H7 (cell line): ENCODE measurements around the gene CLDN22. TPM values are rescaled to one million over a fixed set of nuclear protein-coding genes. Genes with fewer than 3 reads are reported as not detected.

Experiments used
- DNase-seq: peaks from one replicate; pipeline ENCODE4 v3.0.0; 2012
- H3K27me3 ChIP-seq: 2 replicates; pipeline ENCODE4 v1.6.0; 2011; ENCODE audit warnings: mild to moderate bottlenecking, low read length; ENCODE audit not compliant: control insufficient read depth, insufficient read depth
- H3K36me3 ChIP-seq: replicated peaks from 2 replicates; pipeline ENCODE4 v1.5.1; 2011; ENCODE audit warnings: low read length; ENCODE audit not compliant: control insufficient read depth, insufficient read depth
- H3K4me3 ChIP-seq: 2 replicates; pipeline ENCODE4 v1.5.1; 2011; ENCODE audit warnings: low read depth, mild to moderate bottlenecking, control low read depth, low read length, moderate library complexity; ENCODE audit not compliant: insufficient read depth
- total RNA-seq: library from RNA; depleted of rRNA; stranded (reverse); fragments of >200 nt; shearing (Covaris generic); gene quantifications from 2 replicates; pipeline ENCODE4 v1.2.3, GENCODE V29; 2014

CLDN22 gene
- total RNA-seq, 1 experiment from 2014 or later = not detected

GRCh38 chr4:183321516-183321915 is 1.4 kb upstream of the CLDN22 start:
- DNase-seq = no peak
- Histone ChIP-seq H3K36me3 (no peaks in the 10 kb centered on the region), H3K27me3 (no peaks in the 10 kb centered on the region), H3K4me3 (no peak overlapping the region)

GRCh38 chr4:183321079-183321478 is 1.0 kb upstream of the CLDN22 start:
- no peaks in the 10 kb centered on the region for H3K27me3 ChIP-seq
- H3K4me3 ChIP-seq = no peak overlapping the region
- no peak for DNase-seq

GRCh38 chr4:183318656-183319055 is 1.4 kb downstream of the CLDN22 start:
- no peak for DNase-seq
- peaks cover 9% of the 10 kb centered on the region; the same call in 1 of the 2 replicates for H3K36me3 ChIP-seq
- no peaks in the 10 kb centered on the region for H3K27me3 ChIP-seq
- no peak overlapping the region for H3K4me3 ChIP-seq

More at GRCh38 chr4:183321079-183321478, 1.0 kb upstream of the CLDN22 start:
- H3K36me3 ChIP-seq = 0 out of 2 replicates have a peak, but pooled peaks cover 1% of the 10 kb centered on the region

GRCh38 chr4:183314806-183315205 is 5.3 kb downstream of the CLDN22 start:
- DNase-seq = no peak

GRCh38 chr4:183314336-183314735 is 5.7 kb downstream of the CLDN22 start:
- peaks cover 15% of the 10 kb centered on the region; the same call in 1 of the 2 replicates for H3K36me3 ChIP-seq

More at GRCh38 chr4:183314806-183315205, 5.3 kb downstream of the CLDN22 start:
- Histone ChIP-seq H3K27me3 (no peaks in the 10 kb centered on the region), H3K36me3 (peaks cover 15% of the 10 kb centered on the region; the same call in 1 of the 2 replicates), H3K4me3 (no peak overlapping the region)

GRCh38 chr4:183312841-183313240 is 7.2 kb downstream of the CLDN22 start:
- Histone ChIP-seq H3K27me3 (no peaks in the 10 kb centered on the region), H3K36me3 (peaks cover 15% of the 10 kb centered on the region; the same call in 1 of the 2 replicates), H3K4me3 (no peak overlapping the region)
- no peak for DNase-seq

More at GRCh38 chr4:183314336-183314735, 5.7 kb downstream of the CLDN22 start:
- H3K27me3 ChIP-seq = no peaks in the 10 kb centered on the region
- DNase-seq = no peak
- no peak overlapping the region for H3K4me3 ChIP-seq

GRCh38 chr4:183306811-183307210 is 13.3 kb downstream of the CLDN22 start:
- no peak overlapping the region for H3K4me3 ChIP-seq
- DNase-seq = no peak
- H3K36me3 ChIP-seq = peaks cover 5% of the 10 kb centered on the region
- no peaks in the 10 kb centered on the region for H3K27me3 ChIP-seq

GRCh38 chr4:183304538-183304937 is 15.5 kb downstream of the CLDN22 start:
- Histone ChIP-seq H3K4me3 (no peak overlapping the region), H3K27me3 (no peaks in the 10 kb centered on the region), H3K36me3 (peaks cover 5% of the 10 kb centered on the region)
- no peak for DNase-seq

GRCh38 chr4:183304067-183304466 is 16.0 kb downstream of the CLDN22 start:
- DNase-seq = no peak
- Histone ChIP-seq H3K36me3 (peaks cover 5% of the 10 kb centered on the region), H3K27me3 (no peaks in the 10 kb centered on the region), H3K4me3 (no peak overlapping the region)

- no peaks in the 10 kb centered on the region for H3K27me3 ChIP-seq
- H3K36me3 ChIP-seq = peaks cover 5% of the 10 kb centered on the region
- DNase-seq = no peak
- H3K4me3 ChIP-seq = no peak overlapping the region
These were observed 16.8 kb downstream of the CLDN22 start for GRCh38 chr4:183303301-183303700.

- Histone ChIP-seq H3K36me3 (peaks cover 10% of the 10 kb centered on the region), H3K4me3 (no peak overlapping the region), H3K27me3 (no peaks in the 10 kb centered on the region)
- no peak for DNase-seq
These were observed 19.4 kb downstream of the CLDN22 start for GRCh38 chr4:183300655-183301054.

- H3K36me3 ChIP-seq = peaks cover 12% of the 10 kb centered on the region
- DNase-seq = no peak
- H3K27me3 ChIP-seq = no peaks in the 10 kb centered on the region
- no peak overlapping the region for H3K4me3 ChIP-seq
These were observed 20.0 kb downstream of the CLDN22 start for GRCh38 chr4:183300070-183300469.

GRCh38 chr4:183299464-183299863 is 20.6 kb downstream of the CLDN22 start:
- H3K27me3 ChIP-seq = no peaks in the 10 kb centered on the region
- DNase-seq = no peak
- H3K36me3 ChIP-seq = peaks cover 12% of the 10 kb centered on the region
- no peak overlapping the region for H3K4me3 ChIP-seq

GRCh38 chr4:183297675-183298074 is 22.4 kb downstream of the CLDN22 start:
- Histone ChIP-seq H3K4me3 (no peak overlapping the region), H3K36me3 (peaks cover 13% of the 10 kb centered on the region)

GRCh38 chr4:183295711-183296110 is 24.4 kb downstream of the CLDN22 start:
- peaks cover 12% of the 10 kb centered on the region for H3K36me3 ChIP-seq
- H3K27me3 ChIP-seq = no peaks in the 10 kb centered on the region
- no peak overlapping the region for H3K4me3 ChIP-seq
- no peak for DNase-seq

More at GRCh38 chr4:183297675-183298074, 22.4 kb downstream of the CLDN22 start:
- H3K27me3 ChIP-seq = no peaks in the 10 kb centered on the region
- DNase-seq = no peak

GRCh38 chr4:183291070-183291469 is 29.0 kb downstream of the CLDN22 start:
- DNase-seq = no peak
- H3K4me3 ChIP-seq = no peak overlapping the region
- H3K27me3 ChIP-seq = no peaks in the 10 kb centered on the region
- peaks cover 31% of the 10 kb centered on the region for H3K36me3 ChIP-seq
